ENCODE results near the gene ARCN1.

GRCh38 chr11:118614511-118614910, 42.3 kb downstream of the ARCN1 start:
- no peak for TF ChIP-seq XRCC5 (IDR thresholded peaks at IDR 0.05; ENCODE audit: low read depth, low read length)
- no peak for TF ChIP-seq POLR2AphosphoS5 (IDR thresholded peaks at IDR 0.05; ENCODE audit: control insufficient read depth, insufficient read depth, low read depth, low read length)
- TF ChIP-seq YY1 (IDR thresholded peaks at IDR 0.05; ENCODE audit: borderline replicate concordance in 1 of 3, control insufficient read depth in 1 of 3, extremely low read depth in 1 of 3, insufficient read depth in 3 of 3, insufficient read length in 1 of 3, insufficient replicate concordance in 2 of 3, low read depth in 1 of 3, low read length in 2 of 3): no peak
- TF ChIP-seq, protein P1, sequence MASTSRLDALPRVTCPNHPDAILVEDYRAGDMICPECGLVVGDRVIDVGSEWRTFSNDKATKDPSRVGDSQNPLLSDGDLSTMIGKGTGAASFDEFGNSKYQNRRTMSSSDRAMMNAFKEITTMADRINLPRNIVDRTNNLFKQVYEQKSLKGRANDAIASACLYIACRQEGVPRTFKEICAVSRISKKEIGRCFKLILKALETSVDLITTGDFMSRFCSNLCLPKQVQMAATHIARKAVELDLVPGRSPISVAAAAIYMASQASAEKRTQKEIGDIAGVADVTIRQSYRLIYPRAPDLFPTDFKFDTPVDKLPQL (IDR thresholded peaks at IDR 0.05; ENCODE audit: extremely low read depth, insufficient read length): no peak
- TF ChIP-seq ZNF143 (CRISPR knock-in tag; IDR thresholded peaks at IDR 0.05): no peak
- TF ChIP-seq TARDBP (IDR thresholded peaks at IDR 0.05): no peak
- TF ChIP-seq KAT7 (CRISPR knock-in tag; IDR thresholded peaks at IDR 0.05; ENCODE audit: borderline replicate concordance): no peak
- TF ChIP-seq ILF3 (IDR thresholded peaks at IDR 0.05; ENCODE audit: borderline replicate concordance): no peak
- TF ChIP-seq CREB1 (IDR thresholded peaks at IDR 0.05): no peak
- TF ChIP-seq CREB1 (CRISPR knock-in tag; IDR thresholded peaks at IDR 0.05): no peak
- TF ChIP-seq, protein P2, sequence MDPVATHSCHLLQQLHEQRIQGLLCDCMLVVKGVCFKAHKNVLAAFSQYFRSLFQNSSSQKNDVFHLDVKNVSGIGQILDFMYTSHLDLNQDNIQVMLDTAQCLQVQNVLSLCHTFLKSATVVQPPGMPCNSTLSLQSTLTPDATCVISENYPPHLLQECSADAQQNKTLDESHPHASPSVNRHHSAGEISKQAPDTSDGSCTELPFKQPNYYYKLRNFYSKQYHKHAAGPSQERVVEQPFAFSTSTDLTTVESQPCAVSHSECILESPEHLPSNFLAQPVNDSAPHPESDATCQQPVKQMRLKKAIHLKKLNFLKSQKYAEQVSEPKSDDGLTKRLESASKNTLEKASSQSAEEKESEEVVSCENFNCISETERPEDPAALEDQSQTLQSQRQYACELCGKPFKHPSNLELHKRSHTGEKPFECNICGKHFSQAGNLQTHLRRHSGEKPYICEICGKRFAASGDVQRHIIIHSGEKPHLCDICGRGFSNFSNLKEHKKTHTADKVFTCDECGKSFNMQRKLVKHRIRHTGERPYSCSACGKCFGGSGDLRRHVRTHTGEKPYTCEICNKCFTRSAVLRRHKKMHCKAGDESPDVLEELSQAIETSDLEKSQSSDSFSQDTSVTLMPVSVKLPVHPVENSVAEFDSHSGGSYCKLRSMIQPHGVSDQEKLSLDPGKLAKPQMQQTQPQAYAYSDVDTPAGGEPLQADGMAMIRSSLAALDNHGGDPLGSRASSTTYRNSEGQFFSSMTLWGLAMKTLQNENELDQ (CRISPR knock-in tag; IDR thresholded peaks at IDR 0.05; ENCODE audit: borderline replicate concordance): no peak
- TF ChIP-seq SP1 (CRISPR knock-in tag; IDR thresholded peaks at IDR 0.05): no peak
- no peak for TF ChIP-seq FOS (IDR thresholded peaks at IDR 0.05; ENCODE audit: extremely low read depth, insufficient read length)
- TF ChIP-seq ZFP30 (CRISPR knock-in tag; IDR thresholded peaks at IDR 0.05; ENCODE audit: borderline replicate concordance): no peak

Measured in K562 (cell line).